Measurements from ENCODE around the gene SLC16A3. TPM values are rescaled to one million over a fixed set of nuclear protein-coding genes. Genes with fewer than 3 reads are reported as not detected.
"Not testable (repeated sequence)": the region's sequence is repeated elsewhere in the genome, so short reads cannot be mapped to it uniquely, and the experiment has no call there.

The SLC16A3 gene
- 111 and 115 TPM in 2 replicates for total RNA-seq

DNA sequence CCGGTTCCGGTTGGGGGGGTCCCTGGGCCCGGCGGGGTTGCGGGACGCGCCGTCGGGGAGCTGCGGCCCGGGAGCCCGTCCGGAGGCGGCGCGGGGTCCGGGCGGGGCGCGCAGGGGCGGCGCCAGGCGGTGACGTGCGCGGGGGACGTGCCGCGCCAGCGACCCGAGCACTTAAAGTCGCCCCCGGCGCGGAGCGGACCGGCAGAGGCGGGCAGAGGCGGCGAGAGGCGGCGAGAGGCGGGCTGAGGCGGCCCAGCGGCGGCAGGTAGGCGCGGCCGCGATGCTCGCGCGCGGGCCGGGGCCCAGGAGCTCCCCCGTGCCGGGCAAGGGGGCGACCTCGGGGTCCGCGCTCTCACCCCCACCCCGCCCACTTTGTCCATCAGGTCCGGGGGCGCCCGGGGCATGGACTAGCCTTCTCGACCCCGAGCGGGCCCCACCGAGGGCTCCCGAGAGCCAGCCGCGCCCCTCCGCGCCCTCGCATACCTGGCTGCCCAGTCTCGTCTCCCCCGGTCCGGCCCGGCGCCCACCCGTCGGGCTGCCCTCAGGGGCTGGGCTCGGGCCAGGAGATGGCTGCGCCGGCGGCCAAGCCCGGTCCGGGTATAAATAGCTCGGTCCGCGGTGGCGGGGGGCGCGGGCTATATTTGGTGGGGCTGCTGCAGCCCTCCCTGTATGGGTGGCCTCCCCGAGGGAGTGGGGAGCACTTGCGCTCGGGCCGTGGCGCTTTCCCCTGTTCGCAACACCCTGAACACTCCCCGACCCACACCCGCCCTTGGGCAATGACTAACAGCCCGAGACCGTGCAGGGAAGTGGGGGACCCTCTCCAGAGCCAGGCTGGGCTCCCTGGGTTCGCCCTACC, at the start of gene SLC16A3:
Gene SLC16A3 (plus strand): TSS at position 201 of the 856 bp plus-strand sequence. CDS start 6,967 bp downstream, outside the sequence.
- DNase-seq (ENCODE audit: low spot score), result peak; percentile 72
- Mint-ChIP-seq H3K4me1 (ENCODE audit: low read depth) (peaks cover 5% of the 10 kb centered on the region), H3K36me3 (ENCODE audit: low read depth) (peaks cover 2% of the 10 kb centered on the region), H3K27ac (peak within 1 kb of the TSS; percentile 90), H3K9me3 (no peaks in the 10 kb centered on the region), H3K4me3 (peak within 1 kb of the TSS; percentile 94), H3K27me3 (ENCODE audit: insufficient read depth) (no peaks in the 10 kb centered on the region)
- intact Hi-C loops (cut with micrococcal nuclease), result loop anchor here (1.0 to 2.0 kb wide), 3 partner anchors 13 to 190 kb away; partner anchors contain the start of genes HEXD and OGFOD3

DNA sequence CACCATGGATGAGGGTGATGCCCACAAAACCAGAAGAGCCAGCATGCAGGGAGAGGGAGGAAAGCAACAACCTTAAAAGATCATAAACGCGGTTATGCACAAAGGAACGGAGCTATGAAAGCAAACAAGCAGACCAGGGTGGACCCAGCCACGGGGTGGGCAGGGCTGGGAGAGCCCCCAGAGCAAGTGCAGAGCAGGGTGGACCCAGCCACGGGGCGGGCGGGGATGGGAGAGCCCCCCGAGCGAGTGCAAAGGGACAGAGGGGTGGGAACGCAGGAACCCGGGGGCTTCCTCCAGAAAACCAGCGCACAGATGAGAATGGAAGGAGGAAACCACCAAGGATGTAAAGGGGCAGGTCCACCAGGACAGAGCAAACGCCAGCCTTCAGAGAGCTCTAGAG, 49.4 kb upstream of the SLC16A3 start:
- Mint-ChIP-seq H3K27ac (no peak overlapping the region), H3K4me3 (no peak overlapping the region), H3K27me3 (ENCODE audit: insufficient read depth) (no peaks in the 10 kb centered on the region), H3K4me1 (ENCODE audit: low read depth) (no peaks in the 10 kb centered on the region), H3K36me3 (ENCODE audit: low read depth) (peaks cover 27% of the 10 kb centered on the region), H3K9me3 (no peaks in the 10 kb centered on the region)
- no peak for DNase-seq (ENCODE audit: low spot score)
- intact Hi-C loops (cut with micrococcal nuclease), result no loop called here

DNA sequence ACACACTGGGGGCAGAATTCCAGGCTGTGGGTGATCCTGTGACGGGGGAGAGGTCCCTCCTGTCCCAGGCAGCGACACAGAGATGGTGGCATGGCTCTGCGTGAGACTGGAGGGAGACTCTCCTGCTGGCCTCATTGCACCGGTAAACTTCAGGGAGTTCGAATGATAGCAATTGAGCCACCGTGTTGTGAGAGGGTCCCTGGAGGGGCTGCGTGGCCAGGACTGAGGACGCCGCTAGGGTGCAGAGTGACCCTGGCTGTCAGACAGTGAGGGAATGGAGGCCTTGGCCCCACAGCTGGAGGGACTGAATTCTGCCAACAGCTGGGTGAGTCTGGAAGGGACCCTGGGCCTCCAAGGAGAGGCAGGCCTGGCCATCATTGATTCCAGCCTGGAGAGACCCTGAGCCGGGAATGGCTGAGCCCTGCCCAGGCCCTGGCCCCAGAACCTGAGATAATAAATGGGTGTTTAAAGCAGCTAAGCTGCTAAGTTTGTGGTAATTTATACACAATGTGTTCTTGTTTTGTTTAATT, 48.8 kb upstream of the SLC16A3 start:
- Mint-ChIP-seq H3K4me3 (no peak overlapping the region), H3K36me3 (ENCODE audit: low read depth) (peaks cover 27% of the 10 kb centered on the region), H3K4me1 (ENCODE audit: low read depth) (no peaks in the 10 kb centered on the region), H3K27ac (no peak overlapping the region), H3K9me3 (no peaks in the 10 kb centered on the region), H3K27me3 (ENCODE audit: insufficient read depth) (no peaks in the 10 kb centered on the region)
- no peak for DNase-seq (ENCODE audit: low spot score)
- intact Hi-C loops (cut with micrococcal nuclease), result no loop called here

DNA sequence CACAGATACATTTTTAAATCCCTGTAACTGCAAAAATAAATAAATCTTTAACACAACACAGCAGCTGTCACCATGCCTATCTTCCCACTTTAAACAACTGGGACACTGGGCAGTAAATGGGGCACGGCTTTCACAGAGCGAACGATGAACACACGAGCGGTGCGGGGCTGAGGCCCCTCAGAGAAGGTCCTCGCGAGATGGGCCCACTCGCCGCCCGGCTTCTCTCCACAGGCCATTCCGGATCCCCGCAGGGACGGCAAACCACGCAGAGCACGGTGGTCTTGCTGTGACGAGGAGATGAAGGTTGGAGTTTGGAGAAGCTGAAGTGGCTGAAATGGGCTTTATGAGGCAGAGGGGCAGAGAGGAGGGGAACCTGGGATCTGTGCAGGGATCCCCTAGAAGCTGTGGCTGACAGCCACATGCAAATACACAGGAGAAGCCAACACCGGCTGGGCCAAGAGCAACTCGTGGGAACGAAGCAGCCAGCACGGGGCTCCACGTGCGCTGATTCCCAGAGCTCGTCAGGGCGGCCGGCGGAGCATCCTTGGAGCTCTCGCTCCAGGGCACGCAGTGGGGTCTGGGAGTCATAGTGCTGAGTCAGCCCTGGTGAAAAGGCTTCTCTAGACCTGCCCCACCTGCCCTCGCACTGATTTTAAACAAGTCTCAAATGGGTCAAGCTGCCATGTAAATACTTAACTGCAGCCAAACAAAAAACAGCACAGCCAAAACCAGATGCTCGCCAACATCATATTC, 47.9 kb upstream of the SLC16A3 start:
- H3K27me3 Mint-ChIP-seq (ENCODE audit: insufficient read depth), result no peaks in the 10 kb centered on the region
- DNase-seq (ENCODE audit: low spot score), result no peak
- no peak overlapping the region for H3K27ac Mint-ChIP-seq
- no peak overlapping the region for H3K4me3 Mint-ChIP-seq
- H3K9me3 Mint-ChIP-seq, result no peaks in the 10 kb centered on the region
- intact Hi-C loops (cut with micrococcal nuclease), result no loop called here
- H3K4me1 Mint-ChIP-seq (ENCODE audit: low read depth), result no peaks in the 10 kb centered on the region
- H3K36me3 Mint-ChIP-seq (ENCODE audit: low read depth), result peaks cover 27% of the 10 kb centered on the region

DNA sequence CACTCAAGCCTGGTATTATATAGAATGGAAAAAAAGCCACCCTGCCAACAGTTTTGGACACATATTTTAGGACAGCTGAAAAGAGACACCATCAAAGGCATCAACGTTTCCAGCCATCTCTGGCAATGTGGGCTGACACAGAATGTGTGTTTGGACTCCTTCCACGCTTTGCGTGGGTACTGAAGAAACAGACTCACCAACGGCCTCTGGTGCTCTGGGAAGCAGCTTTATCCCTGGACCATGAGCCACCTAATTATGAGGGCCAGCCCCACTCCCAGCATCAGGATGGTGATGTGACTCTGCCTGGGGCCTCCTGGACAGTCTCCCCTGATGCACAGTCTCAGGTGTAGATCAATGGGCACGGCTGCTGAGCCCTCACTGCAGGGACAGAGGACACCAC, 44.1 kb upstream of the SLC16A3 start:
- intact Hi-C loops (cut with micrococcal nuclease), result no loop called here
- Mint-ChIP-seq H3K27ac (no peak overlapping the region), H3K27me3 (ENCODE audit: insufficient read depth) (no peaks in the 10 kb centered on the region), H3K4me3 (no peak overlapping the region), H3K9me3 (no peaks in the 10 kb centered on the region), H3K4me1 (ENCODE audit: low read depth) (no peaks in the 10 kb centered on the region), H3K36me3 (ENCODE audit: low read depth) (peaks cover 17% of the 10 kb centered on the region)
- no peak for DNase-seq (ENCODE audit: low spot score)

DNA sequence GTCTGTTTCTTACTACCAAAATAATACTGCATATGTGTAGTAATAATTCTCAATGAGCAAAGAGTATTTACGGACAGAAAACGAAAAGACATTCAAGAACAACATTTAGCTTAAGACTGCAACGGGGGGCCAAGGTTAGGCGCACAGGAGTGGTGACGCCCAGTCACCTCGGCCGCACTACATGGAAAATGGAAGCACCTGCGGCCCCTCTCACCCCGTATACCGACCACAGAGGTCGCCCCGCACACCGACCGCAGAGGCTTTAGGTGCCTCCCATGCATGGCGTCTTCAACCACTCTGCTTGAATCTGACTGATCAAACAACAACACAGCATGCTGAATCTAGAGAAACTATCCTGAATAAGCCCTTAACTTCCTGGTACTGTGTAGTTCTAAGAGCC, 42.6 kb upstream of the SLC16A3 start:
- Mint-ChIP-seq H3K4me1 (ENCODE audit: low read depth) (no peaks in the 10 kb centered on the region), H3K4me3 (no peak overlapping the region), H3K36me3 (ENCODE audit: low read depth) (peaks cover 15% of the 10 kb centered on the region), H3K9me3 (no peaks in the 10 kb centered on the region), H3K27ac (no peak overlapping the region), H3K27me3 (ENCODE audit: insufficient read depth) (no peaks in the 10 kb centered on the region)
- intact Hi-C loops (cut with micrococcal nuclease), result no loop called here
- no peak for DNase-seq (ENCODE audit: low spot score)

DNA sequence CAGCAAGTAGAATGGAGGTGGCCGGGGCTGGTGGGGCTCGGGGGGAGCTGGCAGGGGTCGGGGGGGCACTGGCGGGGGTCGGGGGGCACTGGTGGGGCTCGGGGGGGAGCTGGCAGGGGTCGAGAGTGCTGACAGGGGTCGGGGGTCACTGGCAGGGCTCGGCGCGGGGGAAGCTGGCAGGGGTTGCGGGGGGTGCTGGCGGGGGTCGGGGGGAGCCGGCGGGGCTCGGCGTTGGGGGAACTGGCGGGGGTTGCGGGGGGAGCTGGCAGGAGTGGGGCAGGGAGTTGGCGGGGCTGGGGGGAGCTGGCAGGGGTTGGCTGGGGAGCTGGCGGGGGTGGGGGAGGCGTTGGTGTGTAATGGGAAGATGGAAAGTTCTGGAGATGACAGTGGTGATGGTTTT, 41.3 kb upstream of the SLC16A3 start:
- Mint-ChIP-seq H3K36me3 (ENCODE audit: low read depth) (peaks cover 15% of the 10 kb centered on the region), H3K4me3 (no peak overlapping the region)

DNA sequence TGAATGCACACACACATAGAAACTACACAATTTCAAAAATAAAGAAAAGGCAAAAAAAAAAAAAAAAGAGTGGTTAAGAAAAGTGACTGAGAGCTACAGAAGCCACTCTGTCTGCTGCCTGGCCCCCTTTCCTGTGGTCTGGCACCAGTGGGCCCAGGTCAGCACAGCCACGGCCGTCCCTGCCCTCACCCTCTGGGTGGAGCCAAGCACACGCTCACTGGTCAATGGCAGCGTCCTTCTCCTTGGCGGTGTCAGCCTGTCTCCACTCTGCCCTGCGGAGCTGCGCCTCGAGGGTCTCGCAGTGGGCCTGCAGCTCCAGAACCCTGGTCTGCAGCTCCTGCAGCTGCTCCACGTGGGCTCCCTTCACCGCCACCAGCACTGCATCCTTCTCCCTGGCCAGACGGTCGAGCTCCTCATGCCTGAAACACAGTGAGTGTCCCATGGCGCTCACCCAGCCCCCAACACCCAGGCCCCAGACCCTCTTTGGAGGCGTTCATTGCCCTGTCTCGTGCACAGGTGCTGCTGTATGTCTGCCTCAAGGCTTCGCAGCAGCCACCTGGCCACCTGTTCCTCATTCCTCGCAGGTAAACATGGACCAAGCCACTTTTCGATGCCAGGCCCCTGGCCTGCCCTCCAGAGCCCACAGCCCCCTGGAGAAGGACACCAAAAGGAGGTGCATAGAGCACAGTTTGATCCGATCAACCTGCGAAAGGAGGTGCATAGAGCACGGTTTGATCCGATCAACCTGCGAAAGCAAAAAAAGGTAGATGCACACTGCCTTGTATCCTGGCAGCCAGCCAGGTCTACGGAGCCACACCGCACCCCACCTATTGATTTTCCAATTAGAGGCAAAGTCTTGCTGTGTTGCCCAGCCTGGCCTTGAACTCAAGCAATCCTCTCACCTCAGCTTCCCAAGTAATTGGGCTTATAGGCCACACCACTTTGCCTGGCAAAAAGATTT, 40.6 kb upstream of the SLC16A3 start:
- no peak for DNase-seq (ENCODE audit: low spot score)
- Mint-ChIP-seq H3K27me3 (ENCODE audit: insufficient read depth) (no peaks in the 10 kb centered on the region), H3K4me1 (ENCODE audit: low read depth) (peaks cover 4% of the 10 kb centered on the region), H3K9me3 (no peaks in the 10 kb centered on the region), H3K27ac (no peak overlapping the region), H3K36me3 (ENCODE audit: low read depth) (peaks cover 16% of the 10 kb centered on the region), H3K4me3 (no peak overlapping the region)
- intact Hi-C loops (cut with micrococcal nuclease), result no loop called here

More for the DNA sequence above, 41.3 kb upstream of the SLC16A3 start:
- no peaks in the 10 kb centered on the region for H3K4me1 Mint-ChIP-seq (ENCODE audit: low read depth)
- DNase-seq (ENCODE audit: low spot score), result no peak
- no peaks in the 10 kb centered on the region for H3K27me3 Mint-ChIP-seq (ENCODE audit: insufficient read depth)
- intact Hi-C loops (cut with micrococcal nuclease), result no loop called here
- no peak overlapping the region for H3K27ac Mint-ChIP-seq
- H3K9me3 Mint-ChIP-seq, result no peaks in the 10 kb centered on the region

DNA sequence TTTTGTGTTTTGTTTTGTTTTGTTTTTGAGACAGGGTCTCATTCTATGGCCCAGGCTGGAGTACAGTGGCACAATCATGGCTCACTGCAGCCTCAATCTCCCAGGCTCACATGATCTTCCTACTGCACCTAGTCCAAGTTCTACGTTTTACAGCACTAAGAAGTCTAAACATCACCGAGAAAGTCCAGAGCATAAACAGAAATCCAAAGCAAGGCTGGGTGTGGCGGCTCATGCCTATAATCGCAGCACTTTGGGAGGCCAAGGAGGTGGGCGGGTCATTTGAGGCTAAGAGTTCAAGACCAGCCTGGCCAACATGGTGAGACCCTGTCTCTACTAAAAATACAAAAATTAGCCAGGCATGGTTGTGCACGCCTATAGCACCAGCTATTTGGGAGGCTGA, 35.8 kb upstream of the SLC16A3 start:
- H3K9me3 Mint-ChIP-seq; intact Hi-C loops (cut with micrococcal nuclease); H3K4me3 Mint-ChIP-seq; H3K27ac Mint-ChIP-seq; H3K27me3 Mint-ChIP-seq (ENCODE audit: insufficient read depth); DNase-seq (ENCODE audit: low spot score): not testable (repeated sequence)
- Mint-ChIP-seq H3K36me3 (ENCODE audit: low read depth) (peaks cover 36% of the 10 kb centered on the region), H3K4me1 (ENCODE audit: low read depth) (peaks cover 17% of the 10 kb centered on the region)

DNA sequence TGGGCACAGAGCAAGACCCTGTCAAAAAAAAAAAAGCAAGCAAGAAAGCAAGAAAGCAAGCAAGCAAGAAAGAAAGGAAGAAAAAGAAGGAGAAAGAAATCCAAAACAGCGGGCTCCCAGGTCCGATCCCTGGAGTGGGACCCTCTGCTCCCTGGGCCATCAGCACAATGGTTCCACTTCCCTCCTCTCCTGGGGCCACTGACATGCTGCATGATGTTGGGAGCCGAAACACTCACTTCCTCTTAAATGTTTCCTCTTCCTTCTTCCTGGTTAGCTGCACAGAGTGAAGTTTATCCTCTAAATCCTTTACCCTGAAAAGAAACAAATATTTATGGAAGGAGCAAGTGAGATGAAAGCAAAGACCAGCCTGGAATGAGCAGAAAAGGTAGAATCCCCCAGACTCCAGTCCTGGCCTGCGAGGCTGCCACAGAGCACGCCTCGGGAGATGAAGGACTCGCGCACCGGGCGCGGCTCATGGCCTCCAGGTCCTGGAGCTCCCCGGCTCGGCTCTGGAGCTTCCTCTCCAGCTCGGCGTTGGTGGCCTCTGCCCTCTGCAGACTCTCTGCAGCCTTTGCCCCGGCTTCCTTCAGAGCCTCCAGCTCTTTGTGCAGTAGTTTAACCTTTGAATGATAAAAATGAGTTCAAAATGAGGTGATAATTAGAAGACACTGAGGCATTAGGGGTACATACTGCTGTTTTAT, 35.2 kb upstream of the SLC16A3 start:
- Mint-ChIP-seq H3K27ac (no peak overlapping the region), H3K36me3 (ENCODE audit: low read depth) (peaks cover 40% of the 10 kb centered on the region), H3K9me3 (no peaks in the 10 kb centered on the region)

DNA sequence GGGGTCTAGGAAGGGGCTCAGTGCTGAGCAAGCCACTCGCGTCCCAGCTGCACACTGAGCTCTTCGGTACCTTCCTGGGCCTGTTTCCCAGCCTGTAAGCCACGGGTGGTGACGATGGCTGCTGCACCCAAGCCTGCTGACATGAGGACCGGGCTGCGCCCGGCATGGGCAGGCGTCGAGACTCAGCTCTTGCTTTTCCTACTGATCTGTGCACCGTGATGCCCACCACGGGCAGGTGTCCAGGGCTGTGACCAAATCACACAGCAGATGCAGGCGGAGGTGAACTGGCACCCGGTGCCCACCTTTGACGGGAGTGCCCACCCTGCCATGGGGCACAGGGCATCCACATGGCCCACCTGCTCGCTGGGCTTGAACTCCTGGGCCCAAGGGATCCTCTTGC, 34.1 kb upstream of the SLC16A3 start:
- Mint-ChIP-seq H3K9me3 (no peaks in the 10 kb centered on the region), H3K4me1 (ENCODE audit: low read depth) (peaks cover 34% of the 10 kb centered on the region), H3K27me3 (ENCODE audit: insufficient read depth) (peaks cover 2% of the 10 kb centered on the region), H3K36me3 (ENCODE audit: low read depth) (peaks cover 42% of the 10 kb centered on the region), H3K27ac (no peak overlapping the region), H3K4me3 (no peak overlapping the region)
- intact Hi-C loops (cut with micrococcal nuclease), result no loop called here
- no peak for DNase-seq (ENCODE audit: low spot score)

More for the DNA sequence above, 35.2 kb upstream of the SLC16A3 start:
- intact Hi-C loops (cut with micrococcal nuclease), result no loop called here
- H3K4me3 Mint-ChIP-seq, result no peak overlapping the region
- peaks cover 23% of the 10 kb centered on the region for H3K4me1 Mint-ChIP-seq (ENCODE audit: low read depth)
- no peak for DNase-seq (ENCODE audit: low spot score)
- no peaks in the 10 kb centered on the region for H3K27me3 Mint-ChIP-seq (ENCODE audit: insufficient read depth)
